Ishikawa (cell line): Measurements from ENCODE around the gene TENM3.

Experiments used
- CREB1 ChIP-seq: IDR thresholded peaks from 2 replicates; pipeline ENCODE4 v1.6.1; 2012; ENCODE audit warnings: low read depth
- EP300 ChIP-seq: IDR thresholded peaks from 2 replicates; pipeline ENCODE4 v1.6.1; 2012; ENCODE audit warnings: borderline replicate concordance
- FOXM1 ChIP-seq: IDR thresholded peaks from 2 replicates; pipeline ENCODE4 v1.6.1; 2012; ENCODE audit warnings: low read depth, borderline replicate concordance
- RAD21 ChIP-seq: IDR thresholded peaks from 2 replicates; pipeline ENCODE4 v1.6.1; 2012; ENCODE audit warnings: low read depth
- TAF1 ChIP-seq: IDR thresholded peaks from 2 replicates; pipeline ENCODE4 v1.6.1; 2012; ENCODE audit warnings: low read depth, mild to moderate bottlenecking
- TF ChIP-seq, protein P1 (sequence below): IDR thresholded peaks from 2 replicates; pipeline ENCODE4 v1.6.1; 2012

DNA sequence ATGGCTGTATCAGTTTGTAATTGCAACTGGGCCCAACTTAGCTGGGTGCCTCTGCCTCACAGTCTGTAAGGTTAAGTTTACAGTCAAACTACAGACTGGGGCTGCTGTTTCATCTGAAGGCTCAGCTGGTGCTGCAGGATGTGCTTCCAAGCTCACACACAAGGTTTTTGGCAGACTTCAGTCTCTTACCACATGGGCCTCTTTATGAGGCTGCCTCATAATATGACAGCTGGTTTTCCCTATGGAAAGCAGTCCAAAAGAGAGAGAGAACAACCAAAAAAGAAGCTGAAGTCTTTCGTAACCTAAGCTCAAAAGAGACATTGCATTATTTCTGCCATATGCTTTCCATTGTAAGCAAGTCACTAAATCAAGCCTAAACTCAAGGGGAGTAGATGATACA lies 402.3 kb downstream of the TENM3 start:
- TF ChIP-seq EP300 (no peak), RAD21 (no peak), TAF1 (no peak), FOXM1 (no peak), CREB1 (no peak)
- TF ChIP-seq, protein P1, sequence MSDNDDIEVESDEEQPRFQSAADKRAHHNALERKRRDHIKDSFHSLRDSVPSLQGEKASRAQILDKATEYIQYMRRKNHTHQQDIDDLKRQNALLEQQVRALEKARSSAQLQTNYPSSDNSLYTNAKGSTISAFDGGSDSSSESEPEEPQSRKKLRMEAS = no peak
